H1 (cell line): ENCODE data around the gene PRRT1. TPM values are rescaled to one million over a fixed set of nuclear protein-coding genes. Genes with fewer than 3 reads are reported as not detected.

Source experiments
- CTCF ChIA-PET: fragments of 300-600 bp; sonication (Branson Sonifier 250); formaldehyde crosslinking; loops from one replicate; lab custom pipeline; 2021; ENCODE audit not compliant: partially characterized antibody; lab: Charles Lee
- POLR2A ChIA-PET: fragments of 300-600 bp; sonication (Branson Sonifier 250); formaldehyde crosslinking; loops from one replicate; lab custom pipeline; 2021; ENCODE audit warnings: inconsistent platforms; ENCODE audit not compliant: partially characterized antibody; lab: Charles Lee
- DNase-seq, 2 experiments: peaks; one replicate each; pipeline versions ENCODE4 v3.0.0 to v3.0.0-alpha.2; 2010 to 2022; ENCODE audit warnings: low spot score in 2 of 2, low read depth in 1 of 2, mixed read lengths in 1 of 2
- FAIRE-seq: peaks from 2 replicates; lab custom pipeline; 2011; peaks lifted over from hg19 to GRCh38; lab: Jason Lieb, UNC
- H2AFZ ChIP-seq: 2 replicates; pipeline ENCODE4 v1.8.1; 2012; ENCODE audit warnings: low read length, inconsistent platforms
- H2AK5ac ChIP-seq: 2 replicates; pipeline ENCODE4 v1.6.1; 2013; ENCODE audit warnings: low read depth, low read length
- H2BK120ac ChIP-seq: replicated peaks from 2 replicates; pipeline ENCODE3; 2013; ENCODE audit warnings: low read depth, low read length, inconsistent platforms
- H2BK12ac ChIP-seq: 2 replicates; pipeline ENCODE4 v1.6.1; 2013; ENCODE audit warnings: low read depth, low read length
- H2BK15ac ChIP-seq: 2 replicates; pipeline ENCODE4 v1.6.1; 2013; ENCODE audit warnings: low read length
- H2BK20ac ChIP-seq: 2 replicates; pipeline ENCODE4 v1.6.1; 2013; ENCODE audit warnings: low read length
- H2BK5ac ChIP-seq: 2 replicates; pipeline ENCODE4 v1.6.1; 2013; ENCODE audit warnings: low read depth, low read length
- H3K14ac ChIP-seq: 2 replicates; pipeline ENCODE4 v1.6.1; 2013; ENCODE audit warnings: inconsistent platforms; ENCODE audit not compliant: insufficient read length
- H3K18ac ChIP-seq: 2 replicates; pipeline ENCODE4 v1.6.1; 2013; ENCODE audit warnings: low read length; ENCODE audit errors: extremely low read depth
- H3K23ac ChIP-seq: 2 replicates; pipeline ENCODE4 v1.6.1; 2013; ENCODE audit warnings: inconsistent platforms; ENCODE audit not compliant: insufficient read length
- H3K23me2 ChIP-seq: 2 replicates; pipeline ENCODE4 v1.6.1; 2013; ENCODE audit warnings: low read depth, low read length
- H3K27ac ChIP-seq: 2 replicates; pipeline ENCODE4 v1.6.1; 2011; ENCODE audit warnings: low read depth, low read length, inconsistent platforms
- H3K27me3 ChIP-seq, 4 experiments: replicated peaks in 1 of 4; 1 replicate in 1 of 4; 2 replicates in 3 of 4; pipeline versions ENCODE4 v1.6.1 to v1.8.1; 2011 to 2013; ENCODE audit warnings: low read length in 3 of 4, mild to moderate bottlenecking in 3 of 4, inconsistent platforms in 2 of 4, mixed read lengths in 2 of 4, moderate library complexity in 1 of 4; ENCODE audit not compliant: control insufficient read depth in 3 of 4, insufficient read depth in 3 of 4; ENCODE audit errors: extremely low read depth in 1 of 4
- H3K36me3 ChIP-seq, 4 experiments: 2 replicates each; pipeline versions ENCODE4 v1.6.1 to v1.8.1; 2011 to 2013; ENCODE audit warnings: mild to moderate bottlenecking in 4 of 4, low read length in 3 of 4, moderate library complexity in 2 of 4, control low read depth in 1 of 4, inconsistent platforms in 1 of 4; ENCODE audit not compliant: insufficient read depth in 4 of 4, control insufficient read depth in 2 of 4
- H3K4ac ChIP-seq: replicated peaks from 2 replicates; pipeline ENCODE3; 2013; ENCODE audit warnings: low read length, low read depth, mixed read lengths, inconsistent platforms; ENCODE audit not compliant: insufficient read length
- H3K4me1 ChIP-seq, 4 experiments: replicated peaks in 1 of 4; 1 replicate in 1 of 4; 2 replicates in 3 of 4; pipeline versions ENCODE4 v1.6.1 to v1.8.1; 2011 to 2013; ENCODE audit warnings: low read length in 3 of 4, inconsistent platforms in 2 of 4, mixed read lengths in 1 of 4; ENCODE audit not compliant: insufficient read depth in 4 of 4, control insufficient read depth in 3 of 4
- H3K4me2 ChIP-seq, 2 experiments: 2 replicates each; pipeline versions ENCODE4 v1.6.1 to v1.8.1; 2011 to 2013; ENCODE audit warnings: low read depth in 2 of 2, low read length in 2 of 2, control low read depth in 1 of 2, inconsistent platforms in 1 of 2, mild to moderate bottlenecking in 1 of 2; ENCODE audit not compliant: insufficient read depth in 1 of 2
- H3K4me3 ChIP-seq, 4 experiments: fragments of 200-600, 300-600 bp in 1 of 4; sonication (generic), shearing (Covaris generic), sonication (Bioruptor Twin) in 1 of 4; 2 replicates each; pipeline versions ENCODE4 v1.5.1 to v1.8.1; 2011 to 2016; ENCODE audit warnings: low read length in 4 of 4, low read depth in 3 of 4, control low read depth in 2 of 4, inconsistent platforms in 2 of 4, mild to moderate bottlenecking in 2 of 4, mixed read lengths in 1 of 4, moderate library complexity in 1 of 4; ENCODE audit not compliant: insufficient read depth in 2 of 4; ENCODE audit errors: extremely low read depth in 1 of 4
- H3K56ac ChIP-seq: replicated peaks from 2 replicates; pipeline ENCODE3; 2013; ENCODE audit warnings: low read depth, mild to moderate bottlenecking, mixed read lengths, low read length, inconsistent platforms; ENCODE audit not compliant: insufficient read length
- H3K79me1 ChIP-seq: 2 replicates; pipeline ENCODE4 v1.6.1; 2013; ENCODE audit warnings: low read depth, low read length, control low read depth
- H3K79me2 ChIP-seq, 2 experiments: 2 replicates each; pipeline versions ENCODE4 v1.6.1 to v1.8.1; 2012 to 2013; ENCODE audit warnings: low read length in 2 of 2, mild to moderate bottlenecking in 2 of 2, inconsistent platforms in 1 of 2; ENCODE audit not compliant: insufficient read depth in 2 of 2, control insufficient read depth in 1 of 2
- H3K9ac ChIP-seq, 4 experiments: replicated peaks in 1 of 4; 1 replicate in 1 of 4; 2 replicates in 3 of 4; pipeline versions ENCODE4 v1.6.1 to v1.8.1; 2011 to 2013; ENCODE audit warnings: low read depth in 3 of 4, low read length in 3 of 4, control low read depth in 2 of 4, mild to moderate bottlenecking in 2 of 4, moderate library complexity in 2 of 4, inconsistent platforms in 1 of 4; ENCODE audit errors: extremely low read depth in 1 of 4
- H3K9me3 ChIP-seq, 2 experiments: 2 replicates each; pipeline versions ENCODE4 v1.6.1 to v1.8.1; 2012 to 2013; ENCODE audit warnings: mild to moderate bottlenecking in 2 of 2, moderate library complexity in 2 of 2, control low read depth in 1 of 2, inconsistent platforms in 1 of 2, low read depth in 1 of 2, low read length in 1 of 2, mixed read lengths in 1 of 2; ENCODE audit not compliant: insufficient read depth in 2 of 2
- H4K20me1 ChIP-seq, 2 experiments: replicated peaks in 1 of 2; 2 replicates each; pipeline versions ENCODE3 to v1.8.1; 2011 to 2013; ENCODE audit warnings: inconsistent platforms in 2 of 2, low read length in 2 of 2, mild to moderate bottlenecking in 1 of 2; ENCODE audit not compliant: insufficient read depth in 2 of 2, control insufficient read depth in 1 of 2
- H4K5ac ChIP-seq: 2 replicates; pipeline ENCODE4 v1.6.1; 2013; ENCODE audit warnings: low read length, low read depth, mixed read lengths, inconsistent platforms; ENCODE audit not compliant: insufficient read length
- H4K8ac ChIP-seq: 2 replicates; pipeline ENCODE4 v1.8.0; 2013; ENCODE audit warnings: mild to moderate bottlenecking, moderate library complexity, low read length, inconsistent platforms; ENCODE audit not compliant: insufficient read depth; ENCODE audit errors: extremely low read depth
- H4K91ac ChIP-seq: replicated peaks from 2 replicates; pipeline ENCODE3; 2013; ENCODE audit warnings: low read length, mixed read lengths, inconsistent platforms; ENCODE audit not compliant: insufficient read length
- EGR1 ChIP-seq: IDR thresholded peaks from 2 replicates; pipeline ENCODE4 v1.6.1; 2011; ENCODE audit warnings: low read depth, low read length, borderline replicate concordance
- JUN ChIP-seq: IDR thresholded peaks from 2 replicates; pipeline ENCODE4 v1.6.1; 2011; ENCODE audit warnings: low read depth, mild to moderate bottlenecking, improper control_type of control experiment, low read length
- SP1 ChIP-seq: IDR thresholded peaks from 2 replicates; pipeline ENCODE4 v1.6.1; 2011; ENCODE audit warnings: low read depth, low read length
- WGBS, 2 experiments: shearing (Covaris generic) in 1 of 2; methylation state at CpG; one replicate each; pipeline versions ENCODE4 v1.1.6 to v1.1.7; 2013 to 2015; ENCODE audit warnings: low lambda C conversion rate in 2 of 2, mixed read lengths in 2 of 2, inconsistent platforms in 1 of 2, low coverage in 1 of 2, missing lambda C conversion rate in 1 of 2; ENCODE audit not compliant: insufficient replicate concordance in 2 of 2, insufficient coverage in 1 of 2, insufficient read length in 1 of 2; ENCODE audit errors: extremely low coverage in 1 of 2, missing lambda C conversion rate in 1 of 2; 5-methylcytosine and 5-hydroxymethylcytosine counted together
- polyA plus RNA-seq, 7 experiments: library from polyadenylated mRNA; depleted of rRNA in 3 of 7; stranded (reverse) in 5 of 7; unstranded in 2 of 7; fragments of >200 nt in 5 of 7; fragments of 200-250 nt in 2 of 7; gene quantifications; 1 replicate in 5 of 7; 2 replicates in 1 of 7; 4 replicates in 1 of 7; pipeline versions ENCODE4 v1.2.1 to v1.2.3, GENCODE V29; 2011 to 2013; ENCODE audit warnings: missing spikeins in 2 of 7, mixed read lengths in 2 of 7
- total RNA-seq: library from RNA; stranded (reverse); fragmentation: NEBNext Ultra II Directional; extraction: Animal tissue kit (Norgen Biotek cat#: 25700); gene quantifications from 2 replicates; pipeline ENCODE4 v1.2.1, GENCODE V29; 2021

Gene PRRT1
- total and polyA plus RNA-seq, 2 of the 8 experiments (the other 6 are each of a cell fraction or from before 2014, with no cell fraction given), result 0.71 to 2.8 TPM

GRCh38 chr6:32192608-32193039 lies 40.9 kb upstream of the PRRT1 start, which contains the start of gene GPSM3:
Gene GPSM3 (minus strand): TSS chr6:32192643. CDS start chr6:32192513, 130 bp downstream.
- Histone ChIP-seq H3K23me2 (peaks cover 11% of the 10 kb centered on the region), H3K36me3 (peaks cover 0 to 6% (median 3%) of the 10 kb centered on the region in 4 experiments; a peak in 4 of 8 replicates), H3K4me3 (peak within 1 kb of the TSS in 1 of 4 experiments; percentile 42; a peak in 2 of 8 replicates), H3K27ac (no peak within 1 kb of the TSS), H4K20me1 (no peaks in the 10 kb centered on the region), H2AFZ (no peak within 1 kb of the TSS), H3K4me2 (peak within 1 kb of the TSS; percentile 57 to 90), H3K9me3 (no peaks in the 10 kb centered on the region), H3K79me2 (peaks cover 0 to 13% of the 10 kb centered on the region in 2 experiments; a peak in 2 of 4 replicates), H2BK5ac (peak within 1 kb of the TSS; percentile 92; the same call in 1 of the 2 replicates), H2BK15ac (peak within 1 kb of the TSS; percentile 99), H3K4me1 (peaks cover 8 to 45% (median 26%) of the 10 kb centered on the region in 4 experiments), H4K8ac (peak within 1 kb of the TSS; percentile 54), H4K5ac (peak within 1 kb of the TSS; percentile 54), H3K4ac (no peak within 1 kb of the TSS), H3K27me3 (no peaks in the 10 kb centered on the region), H3K18ac (peak within 1 kb of the TSS; percentile 97), H2BK12ac (peak within 1 kb of the TSS; percentile 94; the same call in 1 of the 2 replicates), H2BK120ac (peak within 1 kb of the TSS; percentile 88), H3K9ac (no peak within 1 kb of the TSS), H3K79me1 (no peaks in the 10 kb centered on the region; the same call in 1 of the 2 replicates), H3K14ac (no peak within 1 kb of the TSS), H2AK5ac (peak within 1 kb of the TSS; percentile 40), H3K23ac (no peak within 1 kb of the TSS), H3K56ac (no peak within 1 kb of the TSS), H4K91ac (peak within 1 kb of the TSS; percentile 76), H2BK20ac (peak within 1 kb of the TSS; percentile 72; the same call in 1 of the 2 replicates)
- ChIA-PET POLR2A (interaction anchor here (1.0 to 13.3 kb wide), 6 partner anchors 13 to 779 kb away, joined by 3 to 194 read pairs (median 8); partner anchors contain the start of genes AGPAT1, PRRT1, RNF5 and TNXB), CTCF (interaction anchor here (1.0 to 1.6 kb wide), 6 partner anchors 10 to 778 kb away, joined by 3 to 6 read pairs (median 4); no protein-coding TSS in a partner anchor)
- TF ChIP-seq JUN (no peak), SP1 (peak; percentile 79), EGR1 (peak; percentile 35; the same call in 1 of the 2 replicates)
- FAIRE-seq (no peak), DNase-seq (no peak)
- 59% methylated on average over 3 of the region's 5 CpGs; no CpG with 5 or more reads in 1 of the 2 experiments for WGBS, 2 experiments
